ENCODE measurements around the gene TSHZ1. TPM values are rescaled to one million over a fixed set of nuclear protein-coding genes. Genes with fewer than 3 reads are reported as not detected.

TSHZ1 gene
- total RNA-seq, 4 donors from 2014 or later = 22.3 to 41.7 (median 33.8) TPM

DNA sequence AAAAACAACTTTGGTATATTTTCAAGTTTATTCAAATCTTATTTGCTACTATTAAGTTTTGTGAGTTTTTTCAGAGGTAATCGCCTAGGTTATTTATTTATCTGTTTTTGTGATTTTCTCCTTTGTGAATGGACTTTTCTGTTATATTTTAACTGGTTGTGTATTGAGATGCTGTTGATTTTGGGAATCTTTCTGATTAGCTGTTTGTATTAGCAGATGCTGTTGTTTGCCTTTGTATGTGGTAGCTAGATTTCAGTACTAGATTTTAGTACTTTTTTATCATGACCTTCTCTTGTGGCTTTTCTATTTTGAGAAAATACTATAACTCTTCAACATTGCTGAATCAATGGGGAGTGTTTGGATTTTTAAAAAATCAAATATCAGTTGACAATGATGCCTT lies 42.4 kb downstream of the TSHZ1 start:
- H3K27me3 ChIP-seq = no peaks in the 10 kb centered on the region
- peak overlapping the region in 3 of 4 donors; percentile 25 to 51 (median 31) for H3K27ac ChIP-seq
- H3K9me3 ChIP-seq = no peaks in the 10 kb centered on the region
- 71 to 86% methylated on average over 1 of the region's 1 CpG for WGBS, 2 donors (ENCODE audit: low coverage in 1 of 2)
- no peak for ATAC-seq
- no peaks in the 10 kb centered on the region for H3K36me3 ChIP-seq
- peaks cover 4 to 91% (median 11%) of the 10 kb centered on the region in 3 donors for H3K4me1 ChIP-seq
- no peak overlapping the region for H3K4me3 ChIP-seq
- TF ChIP-seq, protein P1, sequence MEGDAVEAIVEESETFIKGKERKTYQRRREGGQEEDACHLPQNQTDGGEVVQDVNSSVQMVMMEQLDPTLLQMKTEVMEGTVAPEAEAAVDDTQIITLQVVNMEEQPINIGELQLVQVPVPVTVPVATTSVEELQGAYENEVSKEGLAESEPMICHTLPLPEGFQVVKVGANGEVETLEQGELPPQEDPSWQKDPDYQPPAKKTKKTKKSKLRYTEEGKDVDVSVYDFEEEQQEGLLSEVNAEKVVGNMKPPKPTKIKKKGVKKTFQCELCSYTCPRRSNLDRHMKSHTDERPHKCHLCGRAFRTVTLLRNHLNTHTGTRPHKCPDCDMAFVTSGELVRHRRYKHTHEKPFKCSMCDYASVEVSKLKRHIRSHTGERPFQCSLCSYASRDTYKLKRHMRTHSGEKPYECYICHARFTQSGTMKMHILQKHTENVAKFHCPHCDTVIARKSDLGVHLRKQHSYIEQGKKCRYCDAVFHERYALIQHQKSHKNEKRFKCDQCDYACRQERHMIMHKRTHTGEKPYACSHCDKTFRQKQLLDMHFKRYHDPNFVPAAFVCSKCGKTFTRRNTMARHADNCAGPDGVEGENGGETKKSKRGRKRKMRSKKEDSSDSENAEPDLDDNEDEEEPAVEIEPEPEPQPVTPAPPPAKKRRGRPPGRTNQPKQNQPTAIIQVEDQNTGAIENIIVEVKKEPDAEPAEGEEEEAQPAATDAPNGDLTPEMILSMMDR (IDR thresholded peaks at IDR 0.05) = no peak
- TF ChIP-seq POLR2A (IDR thresholded peaks at IDR 0.05) (no peak), POLR2AphosphoS5 (IDR thresholded peaks at IDR 0.05) (no peak), EP300 (IDR thresholded peaks at IDR 0.05) (no peak)

- no peaks in the 10 kb centered on the region for H3K36me3 ChIP-seq
- no peak for TF ChIP-seq EP300 (IDR thresholded peaks at IDR 0.05)
- TF ChIP-seq POLR2A (IDR thresholded peaks at IDR 0.05) = no peak
- TF ChIP-seq, protein P1 (IDR thresholded peaks at IDR 0.05) = no peak
- TF ChIP-seq POLR2AphosphoS5 (IDR thresholded peaks at IDR 0.05) = no peak
- H3K27ac ChIP-seq = peak overlapping the region in 3 of 4 donors; percentile 11 to 51 (median 25)
- H3K9me3 ChIP-seq = no peaks in the 10 kb centered on the region
- ATAC-seq = no peak
- H3K4me1 ChIP-seq = peaks cover 4 to 91% (median 11%) of the 10 kb centered on the region in 3 donors
- no peaks in the 10 kb centered on the region for H3K27me3 ChIP-seq
- no peak overlapping the region for H3K4me3 ChIP-seq
- WGBS, 2 donors (ENCODE audit: low coverage in 1 of 2) = 46 to 59% methylated on average over 4 of the region's 4 CpGs
Observed at GRCh38 chr18:75253784-75254183, 43.2 kb downstream of the TSHZ1 start.

DNA sequence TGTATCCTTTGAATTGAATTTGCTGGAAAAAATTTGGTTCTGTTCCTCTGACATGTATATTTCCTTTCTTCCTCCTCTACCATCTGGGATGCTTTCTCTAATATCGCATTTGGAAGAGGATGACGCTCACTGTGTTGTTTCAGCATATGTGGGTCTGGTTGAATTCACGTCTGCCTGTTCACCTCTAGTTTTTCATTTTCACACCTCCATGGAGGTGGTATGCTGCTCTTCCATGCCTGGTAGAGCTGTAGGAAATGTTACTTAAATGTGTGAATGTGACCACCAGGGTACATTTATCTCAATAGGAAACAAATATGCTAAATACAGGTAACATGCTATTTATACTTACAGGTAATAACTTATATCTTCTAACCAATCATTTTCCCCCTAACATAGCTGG lies 44.5 kb downstream of the TSHZ1 start:
- TF ChIP-seq POLR2A (IDR thresholded peaks at IDR 0.05) = no peak
- no peak for TF ChIP-seq EP300 (IDR thresholded peaks at IDR 0.05)
- TF ChIP-seq POLR2AphosphoS5 (IDR thresholded peaks at IDR 0.05) = no peak
- TF ChIP-seq, protein P1 (IDR thresholded peaks at IDR 0.05) = no peak
- WGBS, 2 donors (ENCODE audit: low coverage in 1 of 2) = 87 to 93% methylated on average over 3 of the region's 3 CpGs
- ATAC-seq = no peak
- Histone ChIP-seq H3K4me1 (peaks cover 4 to 84% (median 11%) of the 10 kb centered on the region in 3 donors), H3K27ac (no peak overlapping the region), H3K9me3 (no peaks in the 10 kb centered on the region), H3K4me3 (no peak overlapping the region), H3K27me3 (no peaks in the 10 kb centered on the region), H3K36me3 (no peaks in the 10 kb centered on the region)

DNA sequence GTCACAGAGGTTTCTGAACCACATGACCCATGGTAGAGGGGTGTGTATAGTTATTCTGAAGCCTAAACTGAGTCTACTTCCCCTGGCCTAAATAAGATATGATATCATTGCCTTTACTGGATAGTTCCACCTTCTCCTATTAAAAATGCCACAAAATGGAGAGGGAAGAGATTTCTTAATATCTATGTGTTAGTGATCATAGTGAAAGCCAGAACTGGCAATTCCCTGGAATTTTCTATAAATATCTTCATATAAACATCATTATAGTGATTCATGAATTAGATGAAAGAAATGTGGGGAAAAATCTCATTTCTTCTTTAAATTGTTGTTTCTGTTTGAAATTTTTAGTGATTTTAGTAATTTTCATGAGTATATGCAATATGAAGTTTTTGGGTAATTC lies 45.8 kb downstream of the TSHZ1 start:
- no peaks in the 10 kb centered on the region for H3K9me3 ChIP-seq

DNA sequence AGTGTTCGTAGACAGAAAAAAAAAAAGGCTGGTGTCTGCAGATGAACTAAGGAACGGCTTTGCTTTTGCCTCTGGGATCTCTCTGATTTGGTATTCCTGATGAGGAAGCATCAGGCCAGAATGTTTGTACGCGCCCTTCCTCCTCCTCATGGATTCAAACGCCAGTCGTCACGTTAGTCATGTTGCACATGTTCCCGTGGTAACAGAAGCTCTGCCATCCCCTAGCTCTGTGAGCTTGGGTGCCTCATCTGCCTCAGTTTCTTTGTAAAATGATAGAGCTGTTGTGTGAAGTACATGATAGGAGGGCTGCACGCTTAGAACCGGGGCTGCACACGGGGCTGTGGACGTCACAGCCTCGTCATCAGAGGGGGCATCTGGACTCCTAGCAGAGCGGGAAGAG lies 47.0 kb downstream of the TSHZ1 start:
- H3K4me3 ChIP-seq = no peak overlapping the region
- ATAC-seq = no peak
- WGBS, 2 donors (ENCODE audit: low coverage in 1 of 2) = 86 to 90% methylated on average over 8 to 10 of the region's 14 CpGs
- TF ChIP-seq EP300 (IDR thresholded peaks at IDR 0.05) (no peak), POLR2AphosphoS5 (IDR thresholded peaks at IDR 0.05) (no peak), POLR2A (IDR thresholded peaks at IDR 0.05) (no peak)
- TF ChIP-seq, protein P1 (IDR thresholded peaks at IDR 0.05) = no peak
- no peak overlapping the region for H3K27ac ChIP-seq
- no peaks in the 10 kb centered on the region for H3K36me3 ChIP-seq
- no peaks in the 10 kb centered on the region for H3K27me3 ChIP-seq
- H3K9me3 ChIP-seq = no peaks in the 10 kb centered on the region
- H3K4me1 ChIP-seq = peaks cover 4 to 60% (median 6%) of the 10 kb centered on the region in 3 donors

More for the DNA sequence above, 45.8 kb downstream of the TSHZ1 start:
- no peaks in the 10 kb centered on the region for H3K27me3 ChIP-seq
- TF ChIP-seq, protein P1 (IDR thresholded peaks at IDR 0.05) = no peak
- no peak for TF ChIP-seq POLR2AphosphoS5 (IDR thresholded peaks at IDR 0.05)
- TF ChIP-seq POLR2A (IDR thresholded peaks at IDR 0.05) = no peak
- no peak for TF ChIP-seq EP300 (IDR thresholded peaks at IDR 0.05)
- H3K4me1 ChIP-seq = peaks cover 4 to 72% (median 11%) of the 10 kb centered on the region in 3 donors
- H3K27ac ChIP-seq = no peak overlapping the region
- no peaks in the 10 kb centered on the region for H3K36me3 ChIP-seq
- ATAC-seq = no peak
- no peak overlapping the region for H3K4me3 ChIP-seq

All from gastroesophageal sphincter (tissue), 4 donors.